ENCODE data around the gene CCDC33. TPM values are rescaled to one million over a fixed set of nuclear protein-coding genes. Genes with fewer than 3 reads are reported as not detected.

CCDC33 gene
- total RNA-seq, 4 donors from 2014 or later, result not detected

GRCh38 chr15:74202452-74203401, 33.4 kb upstream of the CCDC33 start, which contains the start of gene STRA6:
TSS of gene STRA6 (minus strand) at chr15:74202787. CDS start at chr15:74202267, 520 bp downstream.
- Histone ChIP-seq H3K9me3 (no peaks in the 10 kb centered on the region), H3K27ac (replicated peaks in 1 of 4) (no peak within 1 kb of the TSS), H3K27me3 (peaks cover 0 to 16% (median 0%) of the 10 kb centered on the region in 4 donors), H3K4me3 (no peak within 1 kb of the TSS), H3K4me1 (peaks cover 16 to 28% (median 22%) of the 10 kb centered on the region in 4 donors), H3K36me3 (no peaks in the 10 kb centered on the region)
- WGBS, result 76% methylated on average over 26 of the region's 26 CpGs
- intact Hi-C loops (cut with DNase I), result no loop called here
- TF ChIP-seq POLR2AphosphoS5 (IDR thresholded peaks at IDR 0.05) (no peak), EP300 (IDR thresholded peaks at IDR 0.05) (no peak), POLR2A (IDR thresholded peaks at IDR 0.05; ENCODE audit: low read depth) (no peak), CTCF (IDR thresholded peaks at IDR 0.05) (no peak)
- DNase-seq (ENCODE audit: extremely low spot score), result no peak

- Histone ChIP-seq H3K4me1 (peaks cover 16 to 28% (median 22%) of the 10 kb centered on the region in 4 donors), H3K36me3 (no peaks in the 10 kb centered on the region), H3K27me3 (peaks cover 0 to 16% (median 0%) of the 10 kb centered on the region in 4 donors), H3K9me3 (no peaks in the 10 kb centered on the region), H3K27ac (replicated peaks in 1 of 4) (no peak overlapping the region), H3K4me3 (no peak overlapping the region)
- intact Hi-C loops (cut with DNase I), result no loop called here
- no peak for DNase-seq (ENCODE audit: extremely low spot score)
- TF ChIP-seq POLR2AphosphoS5 (IDR thresholded peaks at IDR 0.05), result no peak
- TF ChIP-seq POLR2A (IDR thresholded peaks at IDR 0.05; ENCODE audit: low read depth), result no peak
- no peak for TF ChIP-seq EP300 (IDR thresholded peaks at IDR 0.05)
- TF ChIP-seq CTCF (IDR thresholded peaks at IDR 0.05), result no peak
- WGBS, result 48% methylated on average over 3 of the region's 10 CpGs
These were observed 32.2 kb upstream of the CCDC33 start for GRCh38 chr15:74203914-74204431.

DNA sequence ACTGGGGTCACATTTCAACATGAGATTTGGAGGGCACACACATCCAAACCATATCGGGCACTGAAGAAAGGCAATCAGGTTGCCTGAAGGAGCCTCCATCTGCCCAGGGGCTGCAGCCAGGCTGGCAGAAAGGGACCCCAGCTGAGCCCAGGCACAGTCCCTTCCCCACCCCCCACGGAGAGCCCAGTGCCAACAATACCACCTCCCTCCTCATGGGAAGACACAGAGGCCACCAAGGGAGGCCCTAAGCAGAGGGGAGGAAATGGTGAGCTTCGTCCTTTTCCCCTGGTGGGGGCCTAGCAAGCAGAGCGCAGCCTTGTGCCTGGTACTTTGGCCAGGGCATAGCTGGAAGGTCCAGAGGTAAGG, 30.6 kb upstream of the CCDC33 start:
- H3K36me3 ChIP-seq, result no peaks in the 10 kb centered on the region
- peaks cover 0 to 16% (median 0%) of the 10 kb centered on the region in 4 donors for H3K27me3 ChIP-seq
- no peaks in the 10 kb centered on the region for H3K9me3 ChIP-seq
- 86% methylated on average over 1 of the region's 4 CpGs for WGBS
- H3K4me3 ChIP-seq, result no peak overlapping the region
- H3K4me1 ChIP-seq, result peaks cover 13 to 21% (median 18%) of the 10 kb centered on the region in 4 donors
- TF ChIP-seq EP300 (IDR thresholded peaks at IDR 0.05) (no peak), CTCF (IDR thresholded peaks at IDR 0.05) (no peak), POLR2A (IDR thresholded peaks at IDR 0.05; ENCODE audit: low read depth) (no peak), POLR2AphosphoS5 (IDR thresholded peaks at IDR 0.05) (no peak)
- no peak overlapping the region for H3K27ac ChIP-seq (replicated peaks in 1 of 4)
- DNase-seq (ENCODE audit: extremely low spot score), result no peak
- intact Hi-C loops (cut with DNase I), result no loop called here

GRCh38 chr15:74206801-74207281, 29.3 kb upstream of the CCDC33 start:
- DNase-seq (ENCODE audit: extremely low spot score), result no peak
- TF ChIP-seq POLR2A (IDR thresholded peaks at IDR 0.05; ENCODE audit: low read depth) (no peak), CTCF (IDR thresholded peaks at IDR 0.05) (no peak), EP300 (IDR thresholded peaks at IDR 0.05) (no peak), POLR2AphosphoS5 (IDR thresholded peaks at IDR 0.05) (no peak)
- peaks cover 0 to 8% (median 0%) of the 10 kb centered on the region in 4 donors for H3K27me3 ChIP-seq
- H3K4me1 ChIP-seq, result peaks cover 4 to 9% (median 6%) of the 10 kb centered on the region in 4 donors
- no peak overlapping the region for H3K27ac ChIP-seq (replicated peaks in 1 of 4)
- no peaks in the 10 kb centered on the region for H3K9me3 ChIP-seq
- intact Hi-C loops (cut with DNase I), result no loop called here
- 94% methylated on average over 3 of the region's 6 CpGs for WGBS
- no peak overlapping the region for H3K4me3 ChIP-seq
- H3K36me3 ChIP-seq, result no peaks in the 10 kb centered on the region
